22Rv1 (cell line): ENCODE measurements around the gene CD200R1.

ENCODE experiments used
- CTCF ChIP-seq: fragments of 450-650 bp; IDR thresholded peaks from 2 replicates; pipeline ENCODE4 v1.5.1; 2017; ENCODE audit warnings: mild to moderate bottlenecking
- ZFX ChIP-seq: fragments of 450-650 bp; IDR thresholded peaks from 2 replicates; pipeline ENCODE4 v1.6.1; 2017; ENCODE audit warnings: antibody characterized with exemption, borderline replicate concordance

GRCh38 chr3:112931736-112932521, 43.0 kb downstream of the CD200R1 start:
- no peak for TF ChIP-seq CTCF
- TF ChIP-seq ZFX, result no peak
